ENCODE data around the gene CAV2.

Gene CAV2

GRCh38 chr7:116492654-116493109 is 6.9 kb upstream of the CAV2 start:
- DNase-seq, result no peak
- in situ Hi-C loops (cut with MboI; ENCODE audit: low pct_unique_long_range_greater_than_20kb, low sequenced_read_pairs), result no loop called here

GRCh38 chr7:116493449-116493848 is 6.1 kb upstream of the CAV2 start:
- DNase-seq, result no peak
- in situ Hi-C loops (cut with MboI; ENCODE audit: low pct_unique_long_range_greater_than_20kb, low sequenced_read_pairs), result no loop called here

GRCh38 chr7:116494472-116494871 is 5.1 kb upstream of the CAV2 start:
- in situ Hi-C loops (cut with MboI; ENCODE audit: low pct_unique_long_range_greater_than_20kb, low sequenced_read_pairs), result no loop called here

GRCh38 chr7:116495736-116496135 is 3.8 kb upstream of the CAV2 start:
- in situ Hi-C loops (cut with MboI; ENCODE audit: low pct_unique_long_range_greater_than_20kb, low sequenced_read_pairs), result no loop called here
- DNase-seq, result no peak

More at GRCh38 chr7:116494472-116494871, 5.1 kb upstream of the CAV2 start:
- no peak for DNase-seq

GRCh38 chr7:116496653-116497052 is 2.9 kb upstream of the CAV2 start:
- in situ Hi-C loops (cut with MboI; ENCODE audit: low pct_unique_long_range_greater_than_20kb, low sequenced_read_pairs), result no loop called here
- no peak for DNase-seq

- in situ Hi-C loops (cut with MboI; ENCODE audit: low pct_unique_long_range_greater_than_20kb, low sequenced_read_pairs), result no loop called here
- no peak for DNase-seq
These were observed 1.8 kb upstream of the CAV2 start for GRCh38 chr7:116497708-116498107.

- in situ Hi-C loops (cut with MboI; ENCODE audit: low pct_unique_long_range_greater_than_20kb, low sequenced_read_pairs), result no loop called here
- no peak for DNase-seq
These were observed 728 bp downstream of the CAV2 start for GRCh38 chr7:116500078-116500853.

- in situ Hi-C loops (cut with MboI; ENCODE audit: low pct_unique_long_range_greater_than_20kb, low sequenced_read_pairs), result no loop called here
- DNase-seq, result no peak
These were observed 2.1 kb downstream of the CAV2 start for GRCh38 chr7:116501425-116502167.

- DNase-seq, result no peak
- in situ Hi-C loops (cut with MboI; ENCODE audit: low pct_unique_long_range_greater_than_20kb, low sequenced_read_pairs), result no loop called here
These were observed 2.9 kb downstream of the CAV2 start for GRCh38 chr7:116502201-116503096.

GRCh38 chr7:116503835-116504234 is 4.3 kb downstream of the CAV2 start:
- DNase-seq, result no peak
- in situ Hi-C loops (cut with MboI; ENCODE audit: low pct_unique_long_range_greater_than_20kb, low sequenced_read_pairs), result no loop called here

GRCh38 chr7:116505278-116505677 is 5.7 kb downstream of the CAV2 start:
- no peak for DNase-seq
- in situ Hi-C loops (cut with MboI; ENCODE audit: low pct_unique_long_range_greater_than_20kb, low sequenced_read_pairs), result no loop called here

- in situ Hi-C loops (cut with MboI; ENCODE audit: low pct_unique_long_range_greater_than_20kb, low sequenced_read_pairs), result no loop called here
- no peak for DNase-seq
These were observed 6.3 kb downstream of the CAV2 start for GRCh38 chr7:116505823-116506222.

GRCh38 chr7:116509982-116510579 is 10.5 kb downstream of the CAV2 start:
- in situ Hi-C loops (cut with MboI; ENCODE audit: low pct_unique_long_range_greater_than_20kb, low sequenced_read_pairs), result no loop called here
- DNase-seq, result no peak

- no peak for DNase-seq
- in situ Hi-C loops (cut with MboI; ENCODE audit: low pct_unique_long_range_greater_than_20kb, low sequenced_read_pairs), result no loop called here
These were observed 11.3 kb downstream of the CAV2 start for GRCh38 chr7:116510795-116511194.

- no peak for DNase-seq
- in situ Hi-C loops (cut with MboI; ENCODE audit: low pct_unique_long_range_greater_than_20kb, low sequenced_read_pairs), result no loop called here
These were observed 12.3 kb downstream of the CAV2 start for GRCh38 chr7:116511552-116512519.

GRCh38 chr7:116512520-116513188 is 13.1 kb downstream of the CAV2 start:
- in situ Hi-C loops (cut with MboI; ENCODE audit: low pct_unique_long_range_greater_than_20kb, low sequenced_read_pairs), result no loop called here
- no peak for DNase-seq

GRCh38 chr7:116515584-116515983 is 16.0 kb downstream of the CAV2 start:
- in situ Hi-C loops (cut with MboI; ENCODE audit: low pct_unique_long_range_greater_than_20kb, low sequenced_read_pairs), result no loop called here
- DNase-seq, result no peak

GRCh38 chr7:116516324-116516723 is 16.8 kb downstream of the CAV2 start:
- DNase-seq, result no peak
- in situ Hi-C loops (cut with MboI; ENCODE audit: low pct_unique_long_range_greater_than_20kb, low sequenced_read_pairs), result no loop called here

All from KBM-7 (cell line).